SK-N-SH (cell line): ENCODE measurements around the gene NPAS3.

Experiments
- FOSL2 ChIP-seq: IDR thresholded peaks from 2 replicates; pipeline ENCODE4 v1.4.0; 2012; ENCODE audit warnings: low read depth, mild to moderate bottlenecking, moderate library complexity, borderline replicate concordance
- FOXM1 ChIP-seq: IDR thresholded peaks from 2 replicates; pipeline ENCODE4 v1.4.0; 2012; ENCODE audit warnings: low read depth, mild to moderate bottlenecking
- MEF2A ChIP-seq: IDR thresholded peaks from 2 replicates; pipeline ENCODE4 v1.4.0; 2012; ENCODE audit warnings: low read depth, borderline replicate concordance
- NFIC ChIP-seq: IDR thresholded peaks from 2 replicates; pipeline ENCODE4 v1.4.0; 2012; ENCODE audit warnings: borderline replicate concordance
- RAD21 ChIP-seq: IDR thresholded peaks from 2 replicates; pipeline ENCODE4 v1.6.1; 2012; ENCODE audit warnings: mild to moderate bottlenecking, low read length
- RCOR1 ChIP-seq: fragments of 150-350 bp; IDR thresholded peaks from 2 replicates; pipeline ENCODE4 v1.6.1; 2017; ENCODE audit warnings: antibody characterized with exemption, low read length
- TEAD4 ChIP-seq: IDR thresholded peaks from 2 replicates; pipeline ENCODE4 v1.4.0; 2012; ENCODE audit warnings: mild to moderate bottlenecking, borderline replicate concordance; ENCODE audit not compliant: insufficient read depth
- TF ChIP-seq, protein P1 (sequence below): fragments of 200-600 bp; sonication (generic); IDR thresholded peaks from 2 replicates; pipeline ENCODE4 v1.6.1; 2017; ENCODE audit warnings: antibody characterized with exemption, mild to moderate bottlenecking, moderate library complexity

DNA sequence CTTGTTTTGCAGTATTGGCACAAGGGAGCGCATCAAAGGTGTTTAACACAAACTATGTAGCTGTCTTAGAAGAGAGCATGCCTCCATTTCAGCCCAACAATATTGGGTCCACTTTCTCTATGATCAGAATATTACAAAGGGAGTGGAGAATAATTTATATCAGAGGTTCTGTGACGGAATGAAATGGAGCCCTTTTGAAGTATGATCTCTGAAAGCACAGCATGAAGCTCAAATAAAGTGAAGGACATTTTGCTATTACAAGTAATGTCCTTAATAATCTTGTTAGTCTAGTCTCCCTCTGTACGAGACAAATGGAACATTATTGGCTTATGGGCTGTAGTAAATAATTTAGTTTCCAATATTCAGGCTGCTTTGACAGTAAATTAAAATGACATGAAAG, 302.7 kb downstream of the NPAS3 start:
- TF ChIP-seq TEAD4 (no peak), FOSL2 (no peak), NFIC (no peak), RCOR1 (no peak), MEF2A (no peak), RAD21 (no peak), FOXM1 (no peak)
- TF ChIP-seq, protein P1, sequence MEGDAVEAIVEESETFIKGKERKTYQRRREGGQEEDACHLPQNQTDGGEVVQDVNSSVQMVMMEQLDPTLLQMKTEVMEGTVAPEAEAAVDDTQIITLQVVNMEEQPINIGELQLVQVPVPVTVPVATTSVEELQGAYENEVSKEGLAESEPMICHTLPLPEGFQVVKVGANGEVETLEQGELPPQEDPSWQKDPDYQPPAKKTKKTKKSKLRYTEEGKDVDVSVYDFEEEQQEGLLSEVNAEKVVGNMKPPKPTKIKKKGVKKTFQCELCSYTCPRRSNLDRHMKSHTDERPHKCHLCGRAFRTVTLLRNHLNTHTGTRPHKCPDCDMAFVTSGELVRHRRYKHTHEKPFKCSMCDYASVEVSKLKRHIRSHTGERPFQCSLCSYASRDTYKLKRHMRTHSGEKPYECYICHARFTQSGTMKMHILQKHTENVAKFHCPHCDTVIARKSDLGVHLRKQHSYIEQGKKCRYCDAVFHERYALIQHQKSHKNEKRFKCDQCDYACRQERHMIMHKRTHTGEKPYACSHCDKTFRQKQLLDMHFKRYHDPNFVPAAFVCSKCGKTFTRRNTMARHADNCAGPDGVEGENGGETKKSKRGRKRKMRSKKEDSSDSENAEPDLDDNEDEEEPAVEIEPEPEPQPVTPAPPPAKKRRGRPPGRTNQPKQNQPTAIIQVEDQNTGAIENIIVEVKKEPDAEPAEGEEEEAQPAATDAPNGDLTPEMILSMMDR = no peak
